GM19372 (cell line): Measurements from ENCODE around the gene WDR41.
"Not testable (repeated sequence)": the region's sequence is repeated elsewhere in the genome, so short reads cannot be mapped to it uniquely, and the experiment has no call there.

Source experiments
- ATAC-seq: cut with Tn5 transposase; IDR thresholded peaks from one replicate; pipeline ENCODE4 v1.9.1; 2021; ENCODE audit warnings: mild to moderate bottlenecking, low read depth, moderate library complexity; ENCODE audit not compliant: unreplicated experiment

WDR41 gene, protein sequence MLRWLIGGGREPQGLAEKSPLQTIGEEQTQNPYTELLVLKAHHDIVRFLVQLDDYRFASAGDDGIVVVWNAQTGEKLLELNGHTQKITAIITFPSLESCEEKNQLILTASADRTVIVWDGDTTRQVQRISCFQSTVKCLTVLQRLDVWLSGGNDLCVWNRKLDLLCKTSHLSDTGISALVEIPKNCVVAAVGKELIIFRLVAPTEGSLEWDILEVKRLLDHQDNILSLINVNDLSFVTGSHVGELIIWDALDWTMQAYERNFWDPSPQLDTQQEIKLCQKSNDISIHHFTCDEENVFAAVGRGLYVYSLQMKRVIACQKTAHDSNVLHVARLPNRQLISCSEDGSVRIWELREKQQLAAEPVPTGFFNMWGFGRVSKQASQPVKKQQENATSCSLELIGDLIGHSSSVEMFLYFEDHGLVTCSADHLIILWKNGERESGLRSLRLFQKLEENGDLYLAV

DNA sequence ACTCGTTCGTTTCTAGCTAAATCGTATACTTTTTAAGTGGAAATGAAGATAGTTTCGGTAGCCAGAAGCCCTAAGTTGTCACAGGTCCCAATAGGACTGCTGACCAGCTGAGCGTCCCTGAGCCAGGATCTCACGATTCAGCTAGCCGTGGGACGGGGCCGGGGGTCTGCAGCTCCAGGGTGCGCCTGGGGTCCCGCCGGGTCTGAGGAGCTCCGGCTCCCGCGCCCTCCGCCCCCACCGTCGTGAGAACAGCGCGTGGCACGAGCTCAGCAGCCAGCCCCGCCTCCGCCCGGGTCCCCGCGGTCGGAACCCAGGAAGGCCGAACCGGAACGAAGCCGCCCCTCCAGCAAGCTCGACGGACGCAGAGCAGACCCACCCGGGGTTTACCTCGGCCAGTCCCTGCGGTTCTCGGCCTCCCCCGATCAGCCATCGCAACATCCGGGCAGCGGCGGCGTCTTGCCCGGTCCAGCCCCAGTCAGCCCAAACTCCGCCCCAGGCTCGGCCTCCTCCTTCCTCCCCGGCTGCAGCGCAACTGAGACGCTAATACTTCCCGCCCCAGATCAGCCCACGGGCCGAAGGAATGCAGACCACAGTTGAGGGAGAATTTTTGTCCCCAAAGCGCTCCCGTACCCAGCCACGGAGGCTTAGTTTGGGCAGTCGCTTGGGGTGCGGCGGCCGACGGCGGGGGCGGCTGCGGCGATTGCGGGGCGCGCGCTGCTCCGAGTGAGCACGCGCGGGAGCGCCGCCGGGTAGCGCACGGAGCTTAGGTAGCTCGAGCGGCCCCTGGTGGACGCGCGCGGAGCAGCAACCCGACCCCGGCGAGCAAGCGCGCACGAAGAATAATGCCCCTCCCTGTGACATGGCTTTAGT, at the start of gene WDR41:
WDR41 (minus strand) TSS at position 534 of the 870 bp plus-strand sequence; CDS start at position 438, 96 bp downstream.
- peak; percentile 84 for ATAC-seq

DNA sequence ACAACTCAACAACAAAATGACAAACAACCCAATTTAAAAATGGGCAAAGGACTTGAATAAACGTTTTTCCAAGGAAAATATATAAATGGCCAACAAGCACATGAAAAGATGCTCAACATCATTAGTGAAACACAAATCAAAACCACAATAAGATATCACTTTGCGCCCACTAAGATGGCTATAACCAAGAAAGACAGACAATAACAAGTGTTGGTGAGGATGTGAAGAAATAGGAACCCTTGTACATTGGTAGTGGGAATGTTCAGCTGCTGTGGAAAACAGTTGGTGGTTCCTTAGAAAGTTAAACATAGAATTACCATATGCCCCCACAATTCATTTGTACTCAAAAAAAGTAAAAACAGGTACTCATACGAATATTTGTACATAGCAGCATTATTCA, 39.2 kb upstream of the WDR41 start:
- ATAC-seq, result no peak

DNA sequence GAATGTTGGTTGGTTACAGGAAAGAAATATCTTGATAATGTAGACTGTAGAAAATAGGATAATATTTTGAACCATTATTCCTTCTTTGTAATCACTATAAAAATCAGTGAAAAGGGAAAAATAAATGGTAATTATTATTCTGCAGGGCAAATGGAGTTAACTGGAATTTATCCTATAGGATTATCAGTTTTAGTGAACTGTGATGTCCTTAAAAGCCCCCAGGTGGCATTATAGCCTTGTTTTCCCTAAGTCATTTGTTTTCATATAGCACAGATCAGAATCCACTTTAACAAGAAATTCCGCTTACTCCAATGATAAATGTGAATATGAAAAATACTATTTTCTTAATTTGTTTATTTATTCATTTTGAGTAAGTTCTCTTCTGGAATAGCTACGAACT, 26.2 kb upstream of the WDR41 start:
- no peak for ATAC-seq

DNA sequence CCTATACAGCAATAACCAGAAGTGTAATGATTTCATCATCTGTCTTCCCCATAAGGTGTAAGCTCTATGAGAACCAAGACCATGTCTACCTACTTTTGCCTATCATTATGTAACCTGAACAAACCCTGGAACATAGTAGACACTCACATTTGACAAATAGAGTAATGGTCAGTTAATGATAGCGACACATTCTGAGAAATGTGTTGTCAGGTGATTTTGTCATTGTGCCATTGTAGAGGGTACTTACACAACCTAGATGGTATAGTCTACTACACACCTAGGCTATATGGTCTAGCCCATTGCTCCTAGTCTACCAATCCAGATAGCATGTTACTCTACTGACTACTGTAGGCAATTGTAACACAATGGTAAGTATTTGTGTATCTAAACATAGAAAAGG, 22.3 kb upstream of the WDR41 start:
- ATAC-seq, result no peak

DNA sequence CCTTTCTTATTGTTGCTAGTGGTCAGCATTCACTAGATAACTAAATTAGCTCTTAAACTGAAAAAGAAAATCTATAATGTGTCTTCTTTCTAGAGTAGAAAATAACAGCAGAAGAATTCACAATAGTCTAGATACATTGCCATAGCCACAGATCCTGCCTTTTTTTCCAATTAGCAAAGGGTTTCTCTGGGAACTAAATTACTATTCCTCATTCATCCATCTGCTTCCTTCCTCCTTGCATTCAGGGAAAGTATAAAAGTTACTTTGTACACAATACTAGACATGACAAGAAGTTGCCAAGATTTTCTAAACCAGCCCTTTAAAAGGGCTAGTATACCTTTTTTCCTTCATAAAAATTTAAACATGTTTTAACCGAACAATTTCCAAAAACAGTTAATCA, 21.2 kb upstream of the WDR41 start:
- no peak for ATAC-seq

DNA sequence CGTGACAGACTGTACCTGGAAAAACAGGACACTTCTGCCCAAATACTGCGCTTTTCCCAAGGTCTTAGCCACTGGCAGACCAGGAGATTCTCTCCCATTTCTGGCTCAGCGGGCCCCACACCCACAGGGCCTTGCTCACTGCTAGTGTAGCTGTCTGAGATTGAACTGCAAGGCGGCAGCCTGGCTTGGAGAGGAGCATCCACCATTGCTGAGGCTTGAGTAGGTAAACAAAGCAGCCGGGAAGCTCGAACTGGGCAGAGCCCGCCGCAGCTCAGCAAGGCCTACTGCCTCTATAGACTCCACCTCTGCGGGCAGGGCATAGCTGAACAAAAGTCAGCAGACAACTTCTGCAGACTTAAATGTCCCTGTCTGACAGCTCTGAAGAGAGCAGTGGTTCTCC, 9.0 kb upstream of the WDR41 start:
- not testable (repeated sequence) for ATAC-seq

DNA sequence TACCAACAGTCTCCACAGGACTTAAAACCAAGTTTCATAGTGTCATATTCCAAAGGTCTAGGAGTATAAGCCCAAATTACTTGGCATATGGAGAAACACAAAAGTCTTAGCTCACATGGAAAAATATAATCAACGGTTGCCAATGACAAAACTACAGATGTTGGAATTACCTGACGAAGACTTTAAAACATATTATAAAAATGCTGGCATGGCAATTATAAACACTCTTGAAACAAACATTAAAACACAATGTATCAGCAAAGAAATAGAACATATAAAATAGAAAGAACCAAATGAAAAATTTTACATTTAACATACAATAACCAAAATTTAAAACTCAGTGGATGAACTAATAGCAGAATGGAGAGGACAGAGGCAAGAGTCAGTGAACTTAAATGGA, 7.9 kb upstream of the WDR41 start:
- no peak for ATAC-seq

DNA sequence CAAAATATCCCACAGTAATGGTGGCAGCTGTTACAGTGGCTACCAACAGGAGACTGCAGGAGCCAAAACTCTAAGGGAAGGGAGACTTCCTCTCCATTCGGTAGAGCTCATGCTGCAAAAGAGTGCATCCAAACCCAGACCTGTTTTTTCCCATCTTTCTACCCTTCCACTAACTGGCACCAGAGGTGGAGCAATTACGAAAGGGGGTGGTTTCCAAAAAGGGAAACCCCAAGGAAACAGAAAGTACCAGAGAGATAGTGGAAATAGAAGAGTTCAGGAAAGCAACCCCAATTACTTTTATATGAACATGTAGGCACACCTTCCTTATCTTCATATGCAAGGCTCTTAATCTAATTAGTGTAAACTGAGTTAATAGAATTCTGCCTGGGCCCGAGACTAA, 7.3 kb upstream of the WDR41 start:
- no peak for ATAC-seq

DNA sequence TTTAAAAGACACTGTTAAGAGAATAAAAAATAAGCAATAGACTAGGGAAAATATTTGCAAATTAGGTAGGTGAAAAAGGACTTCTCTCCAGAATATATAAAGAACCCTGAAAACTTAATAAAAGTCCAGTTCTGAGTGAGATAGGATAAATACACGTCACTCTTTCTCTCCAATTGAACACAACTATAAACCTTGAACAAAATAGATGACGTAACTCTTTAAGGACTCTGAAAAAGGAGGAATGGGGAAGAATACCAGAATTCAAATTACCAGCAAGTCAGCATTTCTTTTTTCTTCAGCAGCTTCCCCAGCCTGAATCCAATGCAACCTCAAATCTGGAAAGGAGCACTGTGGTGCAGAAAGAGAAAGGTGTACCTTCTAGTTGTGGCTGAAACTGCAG, 6.8 kb upstream of the WDR41 start:
- no peak for ATAC-seq

DNA sequence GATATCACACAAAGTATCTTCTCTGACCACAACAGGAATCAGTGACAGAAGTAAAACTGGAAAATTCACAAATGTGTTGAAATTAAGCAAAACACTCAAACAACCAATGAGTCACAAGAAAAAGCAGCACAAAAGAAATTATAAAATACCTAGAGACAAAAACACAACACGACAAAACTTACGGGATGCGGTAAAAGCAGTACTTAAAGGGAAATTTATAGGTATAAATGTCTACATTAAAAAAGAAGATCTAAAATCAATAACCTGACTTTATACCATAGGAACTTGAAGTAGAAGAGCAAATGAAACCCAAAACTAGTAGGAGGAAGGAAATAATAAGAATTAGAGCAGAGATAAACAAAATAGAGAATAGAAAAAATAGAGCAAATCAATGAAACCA, 2.8 kb upstream of the WDR41 start:
- no peak for ATAC-seq

DNA sequence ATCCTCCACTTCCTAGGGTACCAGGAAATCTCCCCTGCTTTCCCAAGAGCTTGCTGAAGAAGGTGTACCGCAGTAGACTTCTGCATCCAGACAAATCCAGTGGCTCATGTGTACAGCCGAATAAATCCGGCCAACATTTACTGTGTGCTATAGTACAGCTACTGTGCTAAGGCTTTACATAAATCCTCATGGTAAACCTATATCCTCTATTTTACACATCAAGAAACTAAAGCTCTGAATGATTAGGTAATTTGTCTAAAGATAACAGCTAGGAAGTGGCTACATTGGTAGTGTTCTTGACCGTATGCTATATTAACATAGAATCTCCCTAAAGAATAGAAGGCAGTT, 511 bp upstream of the WDR41 start:
- no peak for ATAC-seq

DNA sequence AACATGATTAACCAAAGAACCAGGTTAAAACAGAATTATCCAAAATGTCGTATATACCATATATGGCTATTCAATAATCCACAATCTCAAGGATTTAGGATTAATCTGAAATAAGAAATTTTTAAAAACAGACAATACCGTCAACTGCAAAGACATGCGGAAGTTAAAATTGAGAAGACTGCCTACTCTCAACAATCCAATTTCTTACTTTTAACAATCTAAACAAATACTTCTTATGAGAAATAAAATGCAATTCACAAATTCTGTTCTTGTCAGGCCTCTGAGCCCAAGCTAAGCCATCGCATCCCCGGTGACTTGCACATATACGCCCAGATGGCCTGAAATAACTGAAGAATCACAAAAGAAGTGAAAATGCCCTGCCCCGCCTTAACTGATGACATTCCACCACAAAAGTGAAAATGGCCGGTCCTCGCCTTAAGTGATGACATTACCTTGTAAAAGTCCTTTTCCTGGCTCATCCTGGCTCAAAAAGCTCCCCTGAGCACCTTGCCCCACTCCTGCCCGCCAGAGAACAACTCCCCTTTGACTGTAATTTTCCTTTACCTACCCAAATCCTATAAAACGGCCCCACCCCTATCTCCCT, 1.3 kb downstream of the WDR41 start:
- ATAC-seq, result not testable (repeated sequence)

DNA sequence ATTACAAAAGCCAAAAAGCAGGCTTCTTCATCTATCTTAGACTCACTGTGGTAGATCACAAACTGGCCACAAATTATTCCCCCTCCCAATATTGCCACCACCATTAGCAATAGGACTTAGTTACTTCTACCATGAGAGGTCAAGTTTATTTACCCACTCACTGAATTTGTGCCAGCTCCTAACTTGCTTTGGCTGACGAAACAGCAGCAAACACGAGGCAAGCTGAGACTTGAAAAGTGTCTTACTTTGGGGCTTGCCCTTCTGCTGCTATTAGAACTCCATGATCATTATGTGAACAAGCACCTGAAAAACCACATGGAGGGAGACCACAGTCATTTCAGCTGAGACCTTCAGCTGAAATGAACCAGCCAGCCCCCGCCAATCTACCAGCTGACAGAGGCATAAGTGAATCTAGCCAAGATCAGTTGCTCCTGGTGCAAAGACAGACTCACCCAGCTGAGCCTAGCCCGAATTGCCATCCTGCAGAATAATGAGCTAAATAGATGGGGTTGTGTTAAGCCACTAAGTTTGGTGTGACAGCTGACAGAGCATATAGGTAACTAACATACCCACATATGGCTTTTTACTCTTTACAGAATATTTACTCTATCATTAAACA, 5.7 kb downstream of the WDR41 start:
- no peak for ATAC-seq

DNA sequence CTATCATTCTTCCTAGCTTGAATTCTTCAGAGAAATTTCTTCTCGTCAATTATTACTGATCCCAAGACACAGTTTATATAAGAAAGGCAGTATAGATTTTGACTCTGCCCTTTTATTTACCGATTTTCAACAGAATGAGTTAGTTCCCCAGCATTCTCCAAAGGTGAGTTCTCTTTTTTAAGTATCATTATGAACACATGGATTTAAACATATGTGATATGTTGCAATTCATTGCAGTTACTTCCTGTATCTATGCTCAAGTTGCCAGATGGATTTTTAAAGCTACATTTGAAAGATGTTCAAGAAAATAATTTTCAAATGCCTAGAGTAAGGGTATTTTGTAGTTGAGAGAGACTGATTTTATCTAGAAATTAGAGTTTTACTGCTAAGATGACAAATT, 8.4 kb downstream of the WDR41 start:
- ATAC-seq, result no peak

DNA sequence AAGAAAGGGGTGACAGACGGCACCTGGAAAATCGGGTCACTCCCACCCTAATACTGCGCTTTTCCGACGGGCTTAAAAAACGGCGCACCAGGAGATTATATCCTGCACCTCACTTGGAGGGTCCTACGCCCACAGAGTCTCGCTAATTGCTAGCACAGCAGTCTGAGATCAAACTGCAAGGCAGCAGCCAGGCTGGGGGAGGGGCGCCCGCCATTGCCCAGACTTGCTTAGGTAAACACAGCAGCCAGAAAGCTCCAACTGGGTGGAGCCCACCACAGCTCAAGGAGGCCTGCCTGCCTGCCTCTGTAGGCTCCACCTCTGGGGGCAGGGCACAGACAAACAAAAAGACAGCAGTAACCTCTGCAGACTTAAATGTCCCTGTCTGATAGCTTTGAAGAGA, 17.1 kb downstream of the WDR41 start:
- ATAC-seq, result not testable (repeated sequence)

DNA sequence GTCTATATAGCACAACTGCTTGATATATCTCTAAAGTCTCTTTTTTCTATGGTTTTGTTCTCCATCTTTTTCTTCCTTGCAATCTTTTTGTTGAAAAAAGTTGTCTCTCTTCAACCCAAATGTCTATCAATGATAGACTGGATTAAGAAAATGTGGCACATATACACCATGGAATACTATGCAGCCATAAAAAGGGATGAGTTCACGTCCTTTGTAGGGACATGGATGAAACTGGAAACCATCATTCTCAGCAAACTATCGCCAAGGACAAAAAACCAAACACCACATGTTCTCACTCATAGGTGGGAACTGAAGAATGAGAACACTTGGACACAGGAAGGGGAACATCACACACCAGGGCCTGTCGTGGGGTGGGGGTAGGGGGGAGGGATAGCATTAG, 23.2 kb downstream of the WDR41 start:
- ATAC-seq, result not testable (repeated sequence)

DNA sequence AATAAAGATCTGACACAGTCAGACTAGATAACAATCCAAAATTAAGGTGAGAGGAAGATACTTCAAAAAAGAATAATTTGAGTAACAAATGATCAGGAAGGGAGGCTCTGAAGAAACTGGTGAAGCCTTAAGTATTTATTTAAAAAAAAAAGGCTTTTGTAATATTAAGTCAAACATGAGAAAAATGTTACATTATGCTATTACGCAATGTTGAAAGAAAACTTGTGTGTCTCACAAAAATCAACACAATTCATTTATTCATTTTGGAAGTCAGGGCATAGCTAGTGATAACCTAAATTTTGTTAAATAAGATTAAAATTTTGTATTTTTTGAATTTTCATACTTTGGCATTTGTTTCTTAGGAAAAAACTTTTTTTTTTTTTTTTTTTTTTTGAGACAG, 28.2 kb downstream of the WDR41 start:
- ATAC-seq, result no peak

DNA sequence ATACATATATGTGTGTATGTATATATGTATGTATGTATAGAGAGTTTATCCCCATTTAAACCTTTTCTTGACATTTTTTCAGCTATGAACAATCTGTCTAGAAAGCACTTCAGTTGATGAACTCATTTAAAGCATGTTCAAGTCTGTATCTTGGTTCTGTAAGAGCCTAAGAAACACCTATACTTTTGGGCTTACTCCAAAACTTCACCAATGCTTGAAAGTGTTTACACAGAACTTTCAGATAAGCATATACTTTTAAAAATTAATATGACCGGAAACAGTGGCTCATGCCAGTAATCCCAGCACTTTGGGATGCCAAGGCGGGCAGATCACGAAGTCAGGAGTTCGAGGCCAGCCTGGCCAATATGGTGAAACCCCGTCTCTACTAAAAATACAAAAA, 30.8 kb downstream of the WDR41 start:
- ATAC-seq, result no peak

DNA sequence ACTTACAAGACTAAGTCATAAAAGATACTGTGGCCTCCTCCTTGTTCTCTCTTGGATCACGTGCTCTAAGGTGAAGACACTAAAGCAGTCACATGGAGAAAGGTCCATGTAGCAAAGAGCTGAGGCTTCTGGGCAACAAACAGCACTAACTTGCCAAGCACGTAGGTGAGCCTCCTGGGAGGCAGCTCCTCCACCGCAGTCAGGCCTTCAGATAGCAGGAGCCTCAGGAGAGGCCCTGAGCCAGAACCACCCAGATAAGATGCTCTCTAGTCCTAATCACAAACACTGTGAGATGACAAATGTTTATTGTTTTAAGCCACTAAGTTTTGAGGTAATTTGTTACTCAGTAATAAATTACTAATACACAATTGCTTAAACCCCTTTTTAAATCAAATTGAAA, 38.0 kb downstream of the WDR41 start:
- no peak for ATAC-seq

DNA sequence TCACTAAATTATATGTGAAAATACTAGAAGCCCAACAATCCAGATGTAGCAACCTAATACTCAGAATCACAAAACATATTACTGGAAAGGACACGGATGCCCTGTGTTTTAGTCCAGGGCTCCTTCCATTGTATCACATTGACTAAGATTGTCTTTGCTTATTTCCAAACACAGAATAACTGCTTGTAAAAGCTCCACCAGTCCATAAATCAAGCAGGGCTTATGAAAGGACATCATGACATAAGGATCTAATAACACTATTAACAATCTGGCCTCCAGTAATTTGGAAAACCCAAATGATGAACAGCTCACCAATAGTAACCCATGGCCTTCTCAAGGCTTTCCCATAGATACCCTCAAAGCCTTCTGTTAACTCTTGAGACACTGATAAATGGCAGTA, 39.8 kb downstream of the WDR41 start:
- ATAC-seq, result no peak

DNA sequence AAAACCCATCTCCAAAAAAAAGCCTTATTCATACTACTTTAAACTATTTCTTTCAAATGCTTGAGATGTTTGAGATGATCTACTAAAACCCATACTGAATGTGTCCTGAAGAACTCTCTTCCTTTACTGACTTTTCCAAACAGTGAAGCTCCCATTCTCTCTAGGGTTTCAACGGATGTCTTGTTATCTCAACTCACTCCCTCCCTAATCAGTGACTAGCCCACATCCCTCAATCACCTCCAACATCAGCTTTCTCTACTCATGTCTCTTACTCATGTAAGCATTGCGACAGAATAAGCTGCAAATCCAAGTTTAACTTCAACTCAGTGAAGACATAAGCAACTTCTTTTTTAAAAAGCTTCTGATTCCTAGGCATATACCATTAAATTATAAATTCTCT, 42.1 kb downstream of the WDR41 start:
- no peak for ATAC-seq
